Measurements from ENCODE around the gene PHYH. TPM values are rescaled to one million over a fixed set of nuclear protein-coding genes. Genes with fewer than 3 reads are reported as not detected.

Gene PHYH
- total RNA-seq, 1 donor from 2014 or later, result 5.8 TPM

Other genes starting within 250 kb of the PHYH start
- gene OPTN, start 199.9 kb downstream of the PHYH start, total RNA-seq, result 66.9 and 70.9 TPM in 2 replicates
- gene MCM10, start 138.5 kb downstream of the PHYH start, total RNA-seq, result 4.6 and 9.6 TPM in 2 replicates
- not detected in 2 replicates for gene UCMA, start 65.7 kb downstream of the PHYH start, total RNA-seq
- gene SEPHS1, start 48.2 kb upstream of the PHYH start, total RNA-seq, result 34.1 and 40.1 TPM in 2 replicates
- 4.9 and 8.5 TPM in 2 replicates for gene BEND7, start 228.9 kb upstream of the PHYH start, total RNA-seq